Astrocyte (in vitro differentiated cells and primary cell): ENCODE data around the gene IRX3. TPM values are rescaled to one million over a fixed set of nuclear protein-coding genes. Genes with fewer than 3 reads are reported as not detected.

Experiments used
- DNase-seq: peaks from one replicate; pipeline ENCODE4 v3.0.0-alpha.2; 2010; ENCODE audit warnings: low read depth
- FAIRE-seq: peaks from 2 replicates; lab custom pipeline; 2011; peaks lifted over from hg19 to GRCh38; lab: Jason Lieb, UNC
- H2AFZ ChIP-seq: 2 replicates; pipeline ENCODE4 v1.6.0; 2012; ENCODE audit warnings: low read depth, low read length, inconsistent platforms
- H3K27ac ChIP-seq: 2 replicates; pipeline ENCODE4 v1.5.1; 2011; ENCODE audit warnings: low read depth, low read length, inconsistent platforms
- H3K27me3 ChIP-seq: 2 replicates; pipeline ENCODE4 v1.6.0; 2011; ENCODE audit warnings: low read length, inconsistent platforms; ENCODE audit not compliant: insufficient read depth
- H3K36me3 ChIP-seq: 2 replicates; pipeline ENCODE4 v1.5.1; 2011; ENCODE audit warnings: low read length, inconsistent platforms; ENCODE audit not compliant: insufficient read depth
- H3K4me1 ChIP-seq: 2 replicates; pipeline ENCODE4 v1.5.1; 2011; ENCODE audit warnings: low read length, inconsistent platforms; ENCODE audit not compliant: insufficient read depth
- H3K4me2 ChIP-seq: 2 replicates; pipeline ENCODE4 v1.6.0; 2012; ENCODE audit warnings: low read length, inconsistent platforms
- H3K4me3 ChIP-seq: 2 replicates; pipeline ENCODE4 v1.5.1; 2011; ENCODE audit warnings: low read depth, mild to moderate bottlenecking, low read length, inconsistent platforms; ENCODE audit not compliant: insufficient read depth
- H3K79me2 ChIP-seq: 2 replicates; pipeline ENCODE4 v1.6.0; 2012; ENCODE audit warnings: mild to moderate bottlenecking, low read length, inconsistent platforms; ENCODE audit not compliant: insufficient read depth
- H3K9ac ChIP-seq: 2 replicates; pipeline ENCODE4 v1.6.0; 2012; ENCODE audit warnings: mild to moderate bottlenecking, low read length, inconsistent platforms
- H3K9me3 ChIP-seq: 2 replicates; pipeline ENCODE4 v1.5.1; 2012; ENCODE audit warnings: low read depth, mild to moderate bottlenecking, low read length, inconsistent platforms; ENCODE audit not compliant: insufficient read depth
- H4K20me1 ChIP-seq: 2 replicates; pipeline ENCODE4 v1.6.0; 2012; ENCODE audit warnings: low read length, inconsistent platforms; ENCODE audit not compliant: insufficient read depth
- H3K27ac Mint-ChIP-seq: one replicate; pipeline ENCODE4 v1.8.0; 2021; ENCODE audit warnings: mild to moderate bottlenecking, mixed read lengths; ENCODE audit not compliant: unreplicated experiment
- H3K27me3 Mint-ChIP-seq: one replicate; pipeline ENCODE4 v1.8.0; 2021; ENCODE audit warnings: low read depth, mixed read lengths; ENCODE audit not compliant: unreplicated experiment
- H3K36me3 Mint-ChIP-seq: one replicate; pipeline ENCODE4 v1.8.0; 2021; ENCODE audit warnings: low read depth, mixed read lengths; ENCODE audit not compliant: unreplicated experiment
- H3K4me1 Mint-ChIP-seq: one replicate; pipeline ENCODE4 v1.8.0; 2021; ENCODE audit warnings: low read depth, mixed read lengths; ENCODE audit not compliant: unreplicated experiment
- H3K4me3 Mint-ChIP-seq: one replicate; pipeline ENCODE4 v1.8.0; 2021; ENCODE audit warnings: mild to moderate bottlenecking, moderate library complexity, mixed read lengths; ENCODE audit not compliant: unreplicated experiment
- H3K9me3 Mint-ChIP-seq: one replicate; pipeline ENCODE4 v1.8.0; 2021; ENCODE audit warnings: mild to moderate bottlenecking, mixed read lengths; ENCODE audit not compliant: unreplicated experiment
- CTCF ChIP-seq: IDR thresholded peaks from 2 replicates; pipeline ENCODE4 v1.5.1; 2011; ENCODE audit warnings: low read depth, mild to moderate bottlenecking, inconsistent platforms, low read length, moderate library complexity; ENCODE audit not compliant: insufficient read depth
- EZH2 ChIP-seq: IDR thresholded peaks from 2 replicates; pipeline ENCODE4 v1.6.1; 2012; ENCODE audit warnings: mild to moderate bottlenecking, low read length, inconsistent platforms; ENCODE audit not compliant: insufficient read depth
- total RNA-seq: library from RNA; stranded (reverse); gene quantifications from 2 replicates; pipeline ENCODE4 v1.2.1, GENCODE V29; 2021

Gene IRX3
- total RNA-seq, 1 donor from 2014 or later = 0.75 TPM

GRCh38 chr16:54239456-54239855, 47.1 kb downstream of the IRX3 start:
- H3K27me3 Mint-ChIP-seq = peaks cover 16% of the 10 kb centered on the region
- no peak overlapping the region for H3K27ac ChIP-seq
- no peak for DNase-seq
- H3K4me3 ChIP-seq = no peak overlapping the region
- H3K4me1 ChIP-seq = no peaks in the 10 kb centered on the region
- no peaks in the 10 kb centered on the region for H3K27me3 ChIP-seq
- no peaks in the 10 kb centered on the region for H3K79me2 ChIP-seq
- no peaks in the 10 kb centered on the region for H3K36me3 Mint-ChIP-seq
- H3K4me2 ChIP-seq = no peak overlapping the region
- H3K27ac Mint-ChIP-seq = no peak overlapping the region
- H3K4me3 Mint-ChIP-seq = no peak overlapping the region
- FAIRE-seq = no peak
- no peaks in the 10 kb centered on the region for H3K9me3 Mint-ChIP-seq
- TF ChIP-seq CTCF (no peak), EZH2 (no peak)
- H2AFZ ChIP-seq = no peak overlapping the region
- no peaks in the 10 kb centered on the region for H3K36me3 ChIP-seq
- no peak overlapping the region for H3K9ac ChIP-seq
- no peaks in the 10 kb centered on the region for H3K9me3 ChIP-seq
- no peaks in the 10 kb centered on the region for H3K4me1 Mint-ChIP-seq
- no peaks in the 10 kb centered on the region for H4K20me1 ChIP-seq

- H3K4me2 ChIP-seq = no peak overlapping the region
- H3K36me3 ChIP-seq = no peaks in the 10 kb centered on the region
- H3K27ac Mint-ChIP-seq = no peak overlapping the region
- H3K4me3 ChIP-seq = no peak overlapping the region
- H3K9me3 Mint-ChIP-seq = no peaks in the 10 kb centered on the region
- no peak for FAIRE-seq
- H4K20me1 ChIP-seq = no peaks in the 10 kb centered on the region
- no peaks in the 10 kb centered on the region for H3K27me3 ChIP-seq
- H3K79me2 ChIP-seq = no peaks in the 10 kb centered on the region
- H3K4me3 Mint-ChIP-seq = no peak overlapping the region
- no peak for TF ChIP-seq CTCF
- no peak for TF ChIP-seq EZH2
- no peaks in the 10 kb centered on the region for H3K4me1 ChIP-seq
- no peak overlapping the region for H2AFZ ChIP-seq
- H3K27ac ChIP-seq = peak overlapping the region; percentile 19
- no peaks in the 10 kb centered on the region for H3K4me1 Mint-ChIP-seq
- H3K36me3 Mint-ChIP-seq = no peaks in the 10 kb centered on the region
- H3K9ac ChIP-seq = no peak overlapping the region
- DNase-seq = peak; percentile 47
- no peaks in the 10 kb centered on the region for H3K9me3 ChIP-seq
- H3K27me3 Mint-ChIP-seq = peaks cover 15% of the 10 kb centered on the region
These were observed 49.8 kb downstream of the IRX3 start for GRCh38 chr16:54236773-54237172.

GRCh38 chr16:54233615-54234014, 53.0 kb downstream of the IRX3 start:
- no peaks in the 10 kb centered on the region for H3K36me3 ChIP-seq
- H3K27ac ChIP-seq = no peak overlapping the region
- H3K9me3 ChIP-seq = no peaks in the 10 kb centered on the region
- Mint-ChIP-seq H3K4me1 (no peaks in the 10 kb centered on the region), H3K36me3 (no peaks in the 10 kb centered on the region), H3K9me3 (no peaks in the 10 kb centered on the region), H3K4me3 (no peak overlapping the region), H3K27me3 (peaks cover 9% of the 10 kb centered on the region), H3K27ac (no peak overlapping the region)
- no peak overlapping the region for H3K4me3 ChIP-seq
- no peak overlapping the region for H3K9ac ChIP-seq
- H4K20me1 ChIP-seq = no peaks in the 10 kb centered on the region
- H3K4me1 ChIP-seq = no peaks in the 10 kb centered on the region
- H3K79me2 ChIP-seq = no peaks in the 10 kb centered on the region
- FAIRE-seq (no peak), DNase-seq (no peak)
- no peak overlapping the region for H2AFZ ChIP-seq
- no peak for TF ChIP-seq CTCF
- no peak for TF ChIP-seq EZH2
- no peak overlapping the region for H3K4me2 ChIP-seq
- no peaks in the 10 kb centered on the region for H3K27me3 ChIP-seq
